Measurements from ENCODE around the gene JAZF1.

JAZF1 gene

GRCh38 chr7:27966219-27966780 is 214.3 kb downstream of the JAZF1 start:
- no peak for DNase-seq (ENCODE audit: low read depth)

DNA sequence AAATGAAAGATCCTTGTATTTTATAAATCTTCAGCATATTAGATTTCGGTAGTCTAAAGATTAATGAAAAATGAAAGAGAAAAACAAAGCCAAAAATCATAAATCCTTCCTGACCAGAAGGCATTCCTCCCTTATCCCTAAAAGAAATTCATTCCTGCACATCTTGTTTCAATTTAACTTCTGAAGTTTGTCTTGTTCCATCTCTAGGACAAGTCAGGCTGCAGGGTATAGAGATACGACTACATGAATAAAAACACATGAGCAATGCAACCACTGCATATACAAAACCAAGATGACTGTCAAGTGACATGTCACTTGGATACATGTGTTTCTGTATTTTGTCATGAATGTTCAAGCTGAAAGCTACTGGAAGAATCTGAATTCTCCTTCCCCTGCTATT is 214.9 kb downstream of the JAZF1 start:
- DNase-seq (ENCODE audit: low read depth) = no peak

- DNase-seq (ENCODE audit: low read depth) = no peak
These were observed 215.8 kb downstream of the JAZF1 start for GRCh38 chr7:27964820-27965219.

GRCh38 chr7:27963056-27963455 is 217.5 kb downstream of the JAZF1 start:
- DNase-seq (ENCODE audit: low read depth) = no peak

- DNase-seq (ENCODE audit: low read depth) = peak; percentile 26
These were observed 218.3 kb downstream of the JAZF1 start for GRCh38 chr7:27962273-27962672.

GRCh38 chr7:27961255-27961654 is 219.3 kb downstream of the JAZF1 start:
- DNase-seq (ENCODE audit: low read depth) = peak; percentile 91

- no peak for DNase-seq (ENCODE audit: low read depth)
These were observed 220.2 kb downstream of the JAZF1 start for GRCh38 chr7:27960415-27960814.

- no peak for DNase-seq (ENCODE audit: low read depth)
These were observed 221.6 kb downstream of the JAZF1 start for GRCh38 chr7:27958933-27959548.

DNA sequence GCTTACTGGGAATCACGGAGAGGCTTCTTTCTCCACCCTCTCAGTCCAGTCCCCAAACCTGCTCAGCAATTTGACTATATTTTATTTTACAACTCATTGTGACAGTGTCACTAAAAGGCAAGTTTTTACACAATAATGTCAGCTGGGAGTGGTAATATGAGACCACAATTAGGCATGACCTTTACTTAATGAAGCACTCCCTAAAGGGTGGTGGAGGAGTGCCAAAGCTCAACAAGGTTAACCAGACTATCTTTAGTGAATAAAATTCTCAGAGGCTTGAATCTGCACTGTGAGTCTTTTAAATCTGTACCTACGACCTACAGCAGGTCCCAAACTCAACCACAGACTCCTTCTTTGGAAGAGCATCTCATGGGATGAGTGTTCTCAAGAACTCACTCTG is 225.0 kb downstream of the JAZF1 start:
- DNase-seq (ENCODE audit: low read depth) = no peak

GRCh38 chr7:27955011-27955410 is 225.6 kb downstream of the JAZF1 start:
- no peak for DNase-seq (ENCODE audit: low read depth)

DNA sequence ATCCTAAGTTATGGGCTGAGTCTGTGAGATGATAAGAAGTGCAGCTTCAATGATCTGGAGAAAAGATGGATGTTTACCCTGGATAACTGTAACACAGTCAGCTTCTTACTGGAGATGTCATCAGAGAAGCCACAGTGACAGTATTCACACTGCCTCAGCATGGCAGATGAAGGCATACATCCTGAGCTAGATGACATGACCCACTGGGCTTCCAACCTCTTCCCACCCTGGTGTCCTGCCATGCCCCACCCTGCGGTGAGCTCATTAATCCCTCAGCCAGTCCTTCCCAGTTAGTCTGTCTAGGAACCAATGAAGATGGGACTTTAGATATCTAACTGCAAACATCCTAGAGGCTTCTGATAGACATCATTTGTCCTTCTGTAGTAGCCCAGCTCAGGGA is 226.8 kb downstream of the JAZF1 start:
- DNase-seq (ENCODE audit: low read depth) = no peak

DNA sequence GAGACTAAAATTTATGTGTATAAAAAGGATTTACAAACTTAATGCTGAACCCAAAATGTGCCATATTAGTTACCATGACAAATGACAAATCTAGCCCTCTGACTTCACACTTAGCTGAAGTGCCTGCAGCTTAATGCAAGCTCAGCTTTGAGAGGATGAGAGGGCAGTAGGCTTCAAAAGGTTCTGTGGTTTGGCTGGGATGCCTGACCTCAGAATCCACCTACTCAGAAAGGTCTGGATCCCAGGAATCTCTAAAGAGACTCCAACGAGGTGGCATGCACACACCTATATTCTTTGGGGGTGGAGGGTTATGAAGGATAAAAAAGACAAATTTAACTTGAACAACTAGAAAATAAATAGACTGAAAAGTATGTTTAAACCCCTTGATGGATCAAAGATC is 227.2 kb downstream of the JAZF1 start:
- DNase-seq (ENCODE audit: low read depth) = no peak

- DNase-seq (ENCODE audit: low read depth) = no peak
These were observed 227.9 kb downstream of the JAZF1 start for GRCh38 chr7:27952456-27953285.

GRCh38 chr7:27950123-27950522 is 230.5 kb downstream of the JAZF1 start:
- no peak for DNase-seq (ENCODE audit: low read depth)

- no peak for DNase-seq (ENCODE audit: low read depth)
These were observed 231.7 kb downstream of the JAZF1 start for GRCh38 chr7:27948861-27949260.

- peak; percentile 51 for DNase-seq (ENCODE audit: low read depth)
These were observed 232.9 kb downstream of the JAZF1 start for GRCh38 chr7:27947586-27948278.

GRCh38 chr7:27946351-27946750 is 234.2 kb downstream of the JAZF1 start:
- no peak for DNase-seq (ENCODE audit: low read depth)

DNA sequence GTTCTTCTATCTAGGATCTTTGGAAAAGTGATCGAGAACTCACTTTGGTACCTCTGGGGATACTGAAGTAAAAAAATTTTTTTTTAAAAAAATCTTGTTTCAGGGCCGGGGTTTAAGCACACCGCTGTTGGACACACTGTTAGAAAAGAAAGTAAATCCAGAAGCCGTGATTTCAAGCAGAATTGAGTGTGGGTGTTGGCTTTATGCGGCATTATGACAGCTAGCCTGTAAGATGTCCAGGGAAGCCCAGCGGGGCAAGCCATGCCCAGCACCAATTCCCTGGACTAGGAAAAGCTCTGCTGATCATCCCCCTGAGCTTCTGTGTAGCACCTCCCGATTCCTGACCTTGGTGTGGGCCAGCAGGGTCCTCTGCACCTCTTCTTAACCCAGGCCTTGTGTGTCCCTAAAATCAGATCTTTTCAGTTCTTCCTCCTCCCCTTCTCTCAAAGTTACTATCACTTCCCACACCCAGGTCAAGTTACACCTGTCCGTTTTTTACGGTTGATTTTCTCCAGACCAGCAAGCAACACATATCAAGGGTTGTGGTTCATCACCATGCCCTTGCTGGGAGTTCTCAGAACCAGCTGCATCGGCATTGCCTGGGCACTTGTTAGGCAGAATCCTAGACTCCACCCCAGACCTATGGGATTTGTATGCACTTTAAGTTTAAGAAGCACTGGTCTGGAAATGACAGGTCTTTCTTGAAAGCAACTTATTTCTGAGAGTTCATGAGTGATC is 235.4 kb downstream of the JAZF1 start:
- DNase-seq (ENCODE audit: low read depth) = no peak

GRCh38 chr7:27944643-27945042 is 236.0 kb downstream of the JAZF1 start:
- DNase-seq (ENCODE audit: low read depth) = no peak

DNA sequence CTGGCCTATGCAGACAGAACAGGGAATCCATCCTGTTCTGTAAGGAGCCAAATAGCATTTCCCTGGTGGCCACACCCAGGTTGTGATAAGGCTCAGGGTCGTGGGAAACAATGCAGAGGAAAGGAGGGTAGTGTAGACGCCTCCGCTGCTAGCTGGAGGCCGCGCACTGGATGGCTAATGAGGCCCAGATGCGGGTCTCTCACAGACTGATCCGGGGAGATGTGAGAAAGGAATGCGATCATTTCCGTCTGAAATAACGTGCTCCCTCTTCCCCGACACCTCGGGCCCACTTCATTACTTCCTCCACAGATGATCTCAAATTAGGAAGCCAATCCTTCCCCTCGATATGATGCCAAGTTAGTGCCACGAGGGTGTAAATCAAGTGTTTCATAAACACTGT is 237.4 kb downstream of the JAZF1 start:
- no peak for DNase-seq (ENCODE audit: low read depth)

DNA sequence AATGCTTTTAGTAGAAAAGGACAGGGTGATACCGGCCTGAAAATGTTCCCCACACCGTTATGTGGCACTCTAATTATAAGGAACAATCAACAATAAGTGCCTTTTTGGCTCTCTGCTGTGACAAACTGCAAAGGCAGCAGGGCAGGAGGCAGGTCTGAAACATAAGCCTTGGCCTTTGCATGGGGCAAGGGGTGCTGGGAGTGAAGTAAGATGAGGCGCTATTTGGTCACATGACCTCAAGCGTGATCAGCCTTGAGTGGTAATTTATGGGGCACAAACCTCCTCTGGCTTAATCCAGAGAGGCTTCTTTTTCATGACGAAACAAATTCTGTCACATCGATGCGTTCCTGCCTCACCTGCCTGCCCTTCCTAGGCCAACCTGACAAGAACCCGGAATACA is 237.9 kb downstream of the JAZF1 start:
- DNase-seq (ENCODE audit: low read depth) = no peak

DNA sequence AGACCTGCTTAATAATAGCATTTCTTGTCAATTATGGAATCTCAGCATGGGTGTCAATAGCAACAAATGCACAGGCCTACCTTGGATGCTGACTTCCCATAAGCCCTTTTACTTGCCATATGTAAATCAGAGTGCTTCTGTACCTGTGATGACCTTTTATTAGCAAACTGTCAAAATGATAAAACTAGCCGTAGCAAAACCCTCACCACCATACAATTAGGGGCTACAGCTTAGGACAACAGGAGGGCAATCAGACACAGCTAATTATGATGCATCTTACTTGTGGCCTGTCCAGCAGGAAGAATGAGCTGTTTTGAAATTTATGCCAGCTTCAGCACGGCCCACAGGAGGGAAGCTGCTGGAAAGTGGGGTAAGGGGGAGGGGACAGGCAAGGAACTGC is 239.1 kb downstream of the JAZF1 start:
- no peak for DNase-seq (ENCODE audit: low read depth)
